SH-SY5Y (cell line): ENCODE measurements around the gene TMEM145.

Experiments used
- GATA2 ChIP-seq: IDR thresholded peaks from 2 replicates; pipeline ENCODE4 v1.6.1; 2011; ENCODE audit warnings: mild to moderate bottlenecking, low read depth, low read length
- GATA3 ChIP-seq: IDR thresholded peaks from 2 replicates; pipeline ENCODE4 v1.6.1; 2011; ENCODE audit warnings: low read depth, mild to moderate bottlenecking, low read length, moderate library complexity

DNA sequence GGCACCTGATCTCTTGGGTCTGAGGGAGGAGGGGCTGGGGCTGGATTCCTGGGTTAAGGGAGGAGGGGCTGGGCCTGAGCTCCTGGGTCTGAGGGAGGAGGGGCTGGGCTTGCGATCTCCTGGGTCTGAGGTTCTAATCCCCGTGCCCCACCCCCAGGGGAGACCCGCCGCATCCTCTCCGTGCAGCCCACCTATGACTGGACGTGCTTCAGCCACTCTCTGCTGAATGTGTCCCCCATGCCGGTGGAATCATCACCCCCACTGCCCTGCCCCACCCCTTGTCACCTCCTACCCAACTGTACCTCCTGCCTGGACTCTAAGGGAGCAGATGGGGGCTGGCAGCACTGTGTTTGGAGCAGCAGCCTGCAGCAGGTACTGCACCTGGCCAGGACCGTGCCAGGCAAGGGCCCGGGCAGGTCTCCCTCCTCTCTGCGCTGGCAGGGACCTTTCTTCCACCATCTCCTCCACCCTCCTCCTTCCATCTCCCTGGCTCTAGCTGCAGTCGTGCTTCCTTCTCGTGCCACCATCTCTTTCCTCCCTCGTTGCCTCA is 49.9 kb downstream of the TMEM145 start:
- TF ChIP-seq GATA3: no peak
- TF ChIP-seq GATA2: no peak
